Forelimb muscle (tissue), 1 donor: ENCODE results near the gene SAMD10. TPM values are rescaled to one million over a fixed set of nuclear protein-coding genes. Genes with fewer than 3 reads are reported as not detected.
"Not testable (repeated sequence)": the region's sequence is repeated elsewhere in the genome, so short reads cannot be mapped to it uniquely, and the experiment has no call there.

Experiments
- DNase-seq: peaks from one replicate; pipeline ENCODE4 v3.0.0-alpha.2; 2013; ENCODE audit warnings: low read depth
- polyA plus RNA-seq: library from polyadenylated mRNA; unstranded; fragments of 120-200 nt; gene quantifications from one replicate; pipeline ENCODE4 v1.2.1, GENCODE V29; 2013; ENCODE audit not compliant: insufficient read length

The SAMD10 gene
- polyA plus RNA-seq, 1 donor = 3.0 TPM

DNA sequence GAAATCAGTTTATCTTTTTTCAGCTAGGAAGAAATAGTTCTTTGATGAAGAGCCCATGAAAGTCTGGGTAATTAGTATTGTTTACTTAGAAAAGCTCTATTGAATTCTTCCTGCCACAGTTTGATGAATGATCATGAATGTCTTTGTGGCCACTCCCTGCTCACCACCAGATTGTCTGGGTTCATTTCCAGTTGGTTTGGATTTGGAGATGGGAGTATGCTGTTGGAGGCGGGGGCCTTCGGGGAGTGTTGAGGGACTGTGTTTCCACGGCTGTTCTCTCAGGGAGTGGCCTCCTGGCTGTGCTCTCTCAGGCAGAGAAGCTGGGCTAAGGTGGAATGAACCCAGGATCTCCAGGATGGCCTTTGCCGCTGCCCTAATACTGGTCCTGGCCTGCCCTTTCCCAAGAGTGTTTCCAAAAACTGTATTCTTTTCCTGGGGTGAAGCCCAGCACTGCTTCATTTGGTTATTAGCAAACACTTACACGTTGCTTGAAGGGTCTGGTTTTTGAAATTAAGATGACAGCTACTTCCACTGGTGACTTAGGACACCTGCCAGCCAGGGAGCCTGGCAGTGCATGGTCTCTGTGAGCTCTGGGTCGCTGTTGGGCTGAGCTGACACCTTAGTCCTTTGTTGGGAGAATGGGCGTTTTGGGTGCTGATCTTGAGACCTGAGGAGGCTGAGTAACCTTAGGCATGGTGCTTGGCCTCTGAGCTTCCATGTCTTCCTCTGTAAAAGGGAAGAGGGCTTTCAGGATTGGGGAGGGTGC is 24.7 kb upstream of the SAMD10 start:
- no peak for DNase-seq

DNA sequence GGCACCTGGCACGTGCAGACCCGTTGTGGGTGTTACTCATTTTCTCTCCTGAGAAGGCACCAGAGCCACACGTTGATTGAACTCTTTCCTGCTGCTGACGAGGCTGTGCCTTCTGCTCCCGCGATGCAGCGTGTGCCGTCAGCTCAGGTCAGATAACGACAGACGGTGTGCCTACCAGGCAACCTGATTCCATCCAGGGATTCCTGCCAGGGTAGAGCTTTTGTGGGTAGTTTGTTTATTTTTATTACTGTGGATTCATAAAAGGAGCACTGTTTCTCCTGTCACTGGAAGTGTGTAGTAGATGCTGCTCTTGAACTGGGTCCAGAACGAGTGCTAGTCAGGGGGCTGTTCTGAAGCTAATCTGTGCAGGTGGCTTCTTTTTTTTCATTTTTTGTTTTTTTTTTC is 22.2 kb upstream of the SAMD10 start:
- no peak for DNase-seq

DNA sequence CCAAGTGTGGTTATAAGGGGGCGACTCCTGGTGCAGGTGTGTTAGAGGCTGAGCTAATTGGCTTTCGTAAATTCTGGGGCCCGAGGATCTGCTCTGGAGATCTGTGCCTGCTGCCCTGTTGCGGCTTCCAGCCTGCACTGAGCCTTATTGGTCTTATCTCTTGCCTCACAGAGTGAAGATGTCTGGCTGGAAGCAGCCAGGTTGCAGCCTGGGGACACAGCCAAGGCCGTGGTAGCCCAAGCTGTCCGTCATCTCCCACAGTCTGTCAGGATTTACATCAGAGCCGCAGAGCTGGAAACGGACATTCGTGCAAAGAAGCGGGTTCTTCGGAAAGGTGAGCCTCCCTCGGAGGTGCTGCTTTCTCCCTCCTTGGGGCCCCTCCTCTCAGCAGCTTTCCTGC is 21.5 kb upstream of the SAMD10 start:
- no peak for DNase-seq

DNA sequence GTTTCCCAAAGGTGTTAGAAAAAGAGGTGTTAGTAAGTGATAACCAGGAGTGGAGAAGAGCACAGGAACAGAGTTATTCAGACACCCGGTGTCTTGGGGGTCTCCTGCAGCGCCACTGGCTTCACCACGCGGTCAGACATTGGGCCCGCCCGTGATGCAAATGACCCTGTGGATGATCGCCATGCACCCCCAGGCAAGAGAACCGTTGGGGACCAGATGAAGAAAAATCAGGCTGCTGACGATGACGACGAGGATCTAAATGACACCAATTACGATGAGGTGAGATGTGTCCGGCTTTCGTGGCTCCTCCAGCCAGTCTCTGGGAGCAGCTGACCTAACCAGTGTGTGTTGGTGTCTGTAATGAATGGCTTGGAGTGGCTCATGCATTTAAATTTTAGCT is 3.5 kb upstream of the SAMD10 start:
- DNase-seq = no peak

GRCh38 chr20:63980806-63981728 is 1.6 kb upstream of the SAMD10 start, which contains the start of gene PRPF6:
PRPF6 (plus strand) TSS chr20:63981132; CDS start chr20:63981246, 114 bp downstream.
- DNase-seq = peak; percentile 81

- DNase-seq = no peak
Measured at GRCh38 chr20:63980317-63980805, 919 bp upstream of the SAMD10 start.

DNA sequence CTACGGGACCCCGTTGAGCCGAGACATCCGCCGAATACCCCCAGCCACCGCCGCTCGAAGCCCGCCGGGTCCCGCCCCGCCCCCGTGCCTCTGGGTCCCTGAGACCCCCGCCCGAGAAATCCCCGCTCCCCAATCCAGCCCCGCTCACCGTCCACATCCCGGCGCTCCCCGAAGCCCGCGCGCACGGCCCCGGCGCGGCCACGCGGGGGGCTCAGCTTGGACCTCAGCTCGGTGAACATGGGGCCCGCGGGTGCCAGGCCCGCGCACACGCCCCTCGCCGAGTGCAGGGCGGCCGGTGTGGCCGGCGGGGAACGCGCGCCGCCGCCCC is 249 bp downstream of the SAMD10 start:
- DNase-seq = no peak

DNA sequence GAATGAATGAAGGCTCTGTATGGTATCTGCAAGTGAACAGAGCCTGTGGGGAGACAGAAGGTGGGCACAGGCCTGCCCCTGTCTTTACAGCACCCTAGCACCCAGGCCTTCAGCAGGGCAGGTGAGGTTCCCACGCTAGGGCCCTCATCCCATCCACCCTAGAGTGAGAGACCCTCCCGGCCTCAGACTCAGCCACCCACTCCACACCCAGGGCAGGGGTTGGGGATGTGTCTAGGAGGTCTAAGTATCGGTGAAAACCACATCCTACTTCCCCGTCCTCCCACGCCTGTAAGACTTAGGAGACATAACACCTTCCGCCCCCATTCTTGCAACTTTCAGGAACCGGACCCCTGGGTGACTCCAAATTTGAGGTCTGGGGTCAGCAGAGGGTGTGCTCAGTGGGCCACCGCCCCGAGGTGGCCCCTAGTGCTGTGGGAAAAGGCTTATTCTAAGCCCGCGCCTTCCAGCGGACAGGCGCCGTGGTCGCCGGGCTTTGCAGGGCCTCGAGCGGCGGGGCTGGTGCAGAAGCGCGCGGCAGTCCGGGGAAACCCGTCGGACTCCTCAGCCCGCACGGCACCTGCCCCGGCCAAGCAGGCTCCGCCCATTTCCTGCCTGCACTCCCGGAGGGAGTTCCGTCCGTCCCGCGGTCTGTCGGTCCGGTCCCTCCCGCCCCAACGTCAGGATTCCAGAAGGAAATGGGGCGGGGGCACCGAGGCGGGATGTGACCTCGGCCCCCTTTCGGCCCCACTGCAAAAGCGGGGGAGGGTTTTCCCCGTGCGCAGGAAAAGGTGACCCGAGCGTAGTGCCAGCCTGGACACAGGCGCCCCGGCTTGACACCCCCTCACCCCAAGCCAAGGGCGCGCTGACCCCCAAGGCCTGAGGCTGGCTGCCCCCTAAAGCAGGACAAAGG is 868 bp downstream of the SAMD10 start:
- no peak for DNase-seq

DNA sequence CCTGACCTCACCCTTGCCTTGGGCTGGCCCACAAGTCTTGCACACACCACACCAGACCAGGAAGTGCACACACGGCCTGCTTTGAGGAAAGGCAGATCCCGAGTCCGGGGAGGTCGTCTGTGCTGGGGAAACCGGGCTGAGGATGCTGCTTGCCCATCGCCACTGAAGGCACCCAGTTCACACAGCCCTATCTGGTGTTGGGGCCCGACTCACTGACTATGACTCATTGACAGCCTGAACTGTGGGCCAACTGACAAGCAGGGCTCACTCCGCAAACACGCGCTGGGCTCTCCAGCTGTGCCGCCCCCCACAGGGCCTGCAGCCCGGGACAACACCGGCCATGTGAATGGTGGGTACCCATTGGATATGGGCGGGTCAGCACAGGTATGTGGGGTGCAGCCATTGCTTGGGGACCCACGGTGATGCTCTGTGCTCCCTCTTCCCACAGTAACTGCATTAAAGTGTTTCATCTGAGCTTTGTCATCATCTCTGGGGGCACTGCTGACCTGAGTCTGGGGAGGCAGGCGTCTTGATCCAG is 1.6 kb downstream of the SAMD10 start:
- DNase-seq = no peak

GRCh38 chr20:63976980-63977738 is 2.3 kb downstream of the SAMD10 start:
- DNase-seq = no peak

- DNase-seq = not testable (repeated sequence)
Measured at GRCh38 chr20:63976511-63976910, 2.9 kb downstream of the SAMD10 start.

DNA sequence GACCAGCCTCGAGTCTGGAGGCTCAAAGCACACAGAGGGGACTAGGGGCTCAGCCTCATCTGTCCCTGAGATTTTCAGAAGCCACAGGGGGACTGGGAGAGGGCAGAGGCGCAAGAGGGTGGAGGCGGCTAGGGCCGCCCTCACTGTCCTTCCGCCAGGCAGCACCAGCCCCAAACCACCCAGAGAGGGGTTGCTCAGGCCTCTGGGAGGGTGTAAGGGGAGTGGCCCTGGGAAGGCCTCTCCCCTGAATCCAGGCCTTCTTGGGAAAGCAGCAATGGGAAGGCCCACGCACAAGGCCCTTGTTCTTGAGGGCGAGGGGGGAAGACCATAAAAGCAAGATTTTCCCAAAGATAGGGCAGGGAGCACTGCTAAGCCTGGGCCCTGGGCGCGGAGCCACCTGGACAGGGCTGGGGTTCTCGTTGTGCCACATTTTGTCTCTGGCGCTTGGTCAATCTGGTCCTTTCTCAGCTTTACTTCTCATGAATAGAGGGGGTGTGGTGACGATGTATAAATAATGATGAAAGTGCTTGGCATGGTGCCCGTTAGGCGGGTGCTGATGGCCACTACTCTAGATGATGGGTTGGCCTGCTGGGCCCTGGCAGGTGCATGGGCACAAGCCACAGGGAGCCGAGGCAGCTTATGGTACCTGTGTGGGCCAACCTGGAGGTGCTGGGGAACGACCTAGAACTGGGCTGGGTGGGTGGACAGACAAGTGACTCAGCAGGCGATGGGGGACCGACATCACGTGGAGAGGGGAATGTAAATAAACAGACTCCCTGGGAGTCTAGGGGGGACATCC is 4.8 kb downstream of the SAMD10 start:
- no peak for DNase-seq

DNA sequence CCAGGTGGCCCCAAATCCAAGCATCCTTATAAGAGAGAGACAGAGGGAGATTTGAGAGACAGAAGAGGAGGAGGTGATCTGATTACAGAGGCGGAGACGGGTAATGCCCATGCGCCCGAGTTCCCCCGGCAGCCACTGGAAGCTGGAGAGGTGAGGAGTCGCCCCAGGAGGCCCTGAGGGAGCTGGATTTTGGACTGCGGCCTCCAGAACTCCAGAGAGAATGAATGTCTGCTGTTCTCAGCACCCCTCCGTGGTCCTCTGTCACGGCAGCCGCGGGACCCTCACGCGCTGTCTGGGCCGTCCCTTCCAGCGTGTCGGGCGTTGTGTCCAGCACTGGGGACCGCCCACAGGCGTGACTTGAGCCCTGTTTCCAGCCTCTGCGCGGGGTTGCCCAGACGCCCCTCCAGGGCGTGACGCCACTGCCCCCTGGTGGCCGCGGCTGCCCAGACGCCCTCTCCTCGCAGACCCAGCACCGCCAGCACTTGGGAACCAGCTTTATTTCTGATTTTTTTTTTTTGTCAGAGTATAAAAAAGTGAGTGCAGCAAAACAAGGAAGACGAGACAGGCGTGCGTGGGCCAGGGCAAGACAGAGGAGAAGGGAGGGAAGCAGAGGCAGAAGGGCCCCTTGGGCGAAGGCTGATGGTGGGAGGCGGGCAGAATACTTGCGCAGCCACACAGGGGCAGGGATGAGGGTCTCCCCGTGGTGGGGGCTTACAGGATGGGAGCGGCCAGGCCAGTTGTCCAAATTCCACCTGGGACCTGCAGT is 5.6 kb downstream of the SAMD10 start:
- peak; percentile 48 for DNase-seq

DNA sequence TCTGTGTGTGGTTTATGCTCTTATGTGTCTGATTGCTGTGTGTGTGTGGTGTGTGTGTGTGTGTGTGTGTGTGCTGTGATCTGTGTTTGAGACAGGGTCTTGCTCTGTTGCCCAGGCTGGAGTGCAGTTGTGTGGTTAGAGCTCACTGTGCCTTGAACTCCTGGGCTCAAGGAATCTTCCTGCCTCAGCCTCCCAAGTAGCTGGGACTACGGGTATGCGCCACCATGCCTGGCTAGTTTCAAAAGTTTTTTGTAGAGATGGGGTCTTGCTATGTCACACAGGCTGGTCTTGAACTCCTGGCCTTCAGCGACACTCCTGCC is 6.3 kb downstream of the SAMD10 start:
- DNase-seq = no peak

DNA sequence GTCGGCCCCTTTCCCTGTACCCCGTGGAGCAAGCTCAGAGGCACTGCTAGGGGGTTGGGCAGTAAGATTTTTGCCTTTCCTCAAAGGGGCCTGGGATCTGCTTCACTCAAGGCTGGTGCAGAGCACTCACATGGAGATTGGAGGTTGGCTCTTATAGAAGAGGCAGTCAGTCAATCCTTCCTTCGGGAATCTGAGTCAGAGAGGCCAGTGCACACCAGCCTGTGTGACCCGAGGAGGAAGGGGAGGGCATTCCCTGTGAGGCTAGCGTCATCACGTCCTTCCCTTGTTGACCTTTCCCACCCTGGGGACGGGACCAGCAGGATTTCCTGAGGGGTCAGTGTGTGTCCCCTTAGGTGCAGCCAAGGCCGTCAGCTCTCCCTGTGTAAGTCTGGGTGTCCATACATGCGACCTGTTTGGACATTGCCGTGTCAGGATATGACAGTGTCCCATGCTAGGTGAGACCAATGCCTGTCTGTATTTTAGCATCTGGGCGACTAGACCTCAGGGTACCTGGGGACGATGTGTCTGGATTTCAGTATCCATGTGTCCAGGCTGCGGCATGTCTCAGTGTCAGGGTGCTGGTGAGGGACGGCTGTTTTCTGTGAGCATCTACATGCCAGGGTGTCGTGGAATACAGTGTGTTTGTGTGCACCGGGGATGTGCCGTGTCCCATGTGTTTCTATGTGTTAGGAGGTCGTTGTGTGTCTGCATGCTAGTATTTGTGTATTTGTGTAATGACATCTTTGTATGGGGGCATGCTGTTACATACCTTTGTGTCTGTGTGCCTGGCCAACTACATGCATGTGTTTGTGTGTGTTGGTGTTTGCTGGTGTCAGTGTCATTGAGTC is 6.9 kb downstream of the SAMD10 start:
- DNase-seq = no peak

- DNase-seq = not testable (repeated sequence)
Measured at GRCh38 chr20:63971960-63972311, 7.5 kb downstream of the SAMD10 start.

DNA sequence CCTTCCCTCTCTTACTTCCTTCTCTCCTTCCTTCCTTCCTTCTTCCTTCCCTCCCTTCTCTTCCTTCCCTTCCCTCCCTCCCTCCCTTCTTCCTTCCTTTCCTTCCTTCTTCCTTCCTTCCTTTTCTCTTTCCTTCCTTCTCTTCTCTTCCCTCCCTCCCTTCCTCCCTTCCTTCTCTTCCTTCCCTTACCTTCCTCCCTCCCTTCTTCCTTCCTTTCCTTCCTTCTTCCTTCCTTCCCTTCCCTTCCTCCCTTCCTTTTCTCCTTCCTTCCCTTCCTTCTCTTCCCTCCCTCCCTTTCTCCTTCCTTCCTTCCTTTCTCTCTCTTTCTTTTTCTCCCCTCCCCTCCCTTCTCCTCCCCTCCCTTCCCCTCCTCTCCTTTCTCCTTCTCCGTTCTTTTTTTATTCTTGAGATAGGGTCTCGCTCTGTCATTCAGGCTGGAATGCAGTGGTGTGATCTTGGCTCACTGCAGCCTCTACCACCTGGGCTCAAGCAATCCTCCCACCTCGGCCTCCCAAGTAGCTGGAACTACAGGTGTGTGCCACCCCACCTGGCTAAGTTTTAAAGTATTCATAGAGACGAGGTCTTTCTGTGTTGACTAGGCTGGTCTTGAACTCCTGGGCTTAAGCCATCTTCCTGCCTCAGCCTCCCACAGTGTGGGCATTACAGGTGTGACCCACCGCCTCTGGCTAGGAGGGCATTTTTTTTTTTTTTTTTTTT is 8.6 kb downstream of the SAMD10 start:
- DNase-seq = no peak
